NOMO-1 treated with dmso at 0.1 percent for 144 hours (cell line): Measurements from ENCODE around the gene GDAP2.

Source experiments
- DNase-seq: peaks from one replicate; lab custom pipeline; 2025; ENCODE audit not compliant: unreplicated experiment; lab: John Stamatoyannopoulos, UW

GDAP2 gene

GRCh38 chr1:117842408-117843170 is 86.8 kb downstream of the GDAP2 start:
- DNase-seq = no peak

- no peak for DNase-seq
Measured at GRCh38 chr1:117841117-117841650, 88.2 kb downstream of the GDAP2 start.

GRCh38 chr1:117838911-117839310 is 90.5 kb downstream of the GDAP2 start:
- DNase-seq = no peak

DNA sequence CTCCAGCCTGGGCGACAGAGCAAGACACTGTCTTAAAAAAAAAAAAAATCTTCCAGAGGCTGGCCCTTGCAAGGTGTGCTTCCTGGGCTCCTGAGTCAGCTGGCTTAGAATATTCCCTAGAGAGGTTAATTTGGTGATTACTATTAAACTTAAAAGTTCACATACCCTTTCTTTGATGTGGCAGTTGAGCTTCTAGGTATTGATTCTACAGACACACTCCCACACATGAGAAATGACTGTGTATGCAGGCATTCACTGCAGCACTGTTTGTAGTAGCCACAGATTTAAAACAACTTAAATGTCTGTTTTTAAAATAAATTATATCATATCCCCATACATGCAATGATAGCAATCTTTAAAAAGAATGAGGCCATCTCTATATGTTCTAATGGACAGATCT is 93.4 kb downstream of the GDAP2 start:
- DNase-seq = no peak

DNA sequence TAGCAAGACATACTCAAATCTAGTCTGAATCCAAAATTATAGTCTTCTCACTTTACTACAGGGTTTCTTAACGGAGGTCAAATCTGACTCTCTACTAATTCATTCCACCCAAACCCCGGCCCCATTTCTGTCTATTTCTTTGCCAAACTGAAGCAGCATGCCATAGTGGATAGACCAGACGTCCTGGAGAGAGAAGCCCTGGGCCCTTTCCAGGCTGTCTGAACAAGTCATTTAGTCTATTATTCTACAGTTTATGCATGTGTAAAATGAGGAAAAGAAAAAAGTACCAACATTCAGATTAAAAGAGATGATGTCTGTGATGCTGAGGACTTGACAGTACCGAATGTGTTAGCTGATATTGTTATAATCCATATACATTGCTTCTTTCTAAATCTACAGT is 95.0 kb downstream of the GDAP2 start:
- DNase-seq = no peak

- no peak for DNase-seq
Measured at GRCh38 chr1:117832453-117832852, 97.0 kb downstream of the GDAP2 start.

DNA sequence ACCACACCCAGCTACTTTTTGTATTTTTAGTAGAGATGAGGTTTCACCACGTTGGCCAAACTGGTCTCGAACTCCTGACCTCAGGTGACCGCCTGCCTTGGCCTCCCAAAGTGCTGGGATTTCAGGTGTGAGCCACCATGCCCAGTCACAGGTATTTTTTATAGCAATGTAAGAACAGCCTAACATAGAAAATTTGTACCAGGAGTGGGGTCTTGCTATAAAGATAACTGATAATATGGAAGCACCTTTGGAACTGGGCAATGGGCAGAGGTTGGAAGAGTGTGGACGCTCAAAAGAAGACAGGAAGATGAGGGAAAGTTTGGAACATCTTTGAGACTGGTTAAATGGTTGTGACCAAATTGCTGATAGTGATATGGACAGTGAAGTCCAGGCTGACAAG is 99.2 kb downstream of the GDAP2 start:
- DNase-seq = no peak

DNA sequence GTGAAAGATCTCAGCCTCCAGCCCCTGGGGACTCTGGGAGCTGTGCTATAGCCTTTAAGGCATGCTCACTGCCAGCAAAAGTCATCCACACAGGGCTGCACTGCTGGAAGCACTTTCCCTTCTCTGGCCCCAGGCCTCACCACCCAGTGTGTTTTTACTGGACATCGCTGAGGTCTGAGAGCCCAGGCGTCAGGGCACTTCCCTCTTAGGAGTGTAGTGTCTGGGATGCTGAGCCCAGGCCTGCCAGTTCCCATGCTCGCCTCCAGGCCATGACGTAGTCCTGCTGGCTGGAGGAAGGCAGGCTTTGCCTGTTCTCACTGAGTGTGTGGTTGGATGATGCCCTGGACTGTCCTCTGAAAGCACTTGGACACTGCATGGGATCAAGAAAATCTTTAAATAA is 101.2 kb downstream of the GDAP2 start:
- no peak for DNase-seq

- DNase-seq = no peak
Measured at GRCh38 chr1:117826540-117827078, 102.8 kb downstream of the GDAP2 start.

DNA sequence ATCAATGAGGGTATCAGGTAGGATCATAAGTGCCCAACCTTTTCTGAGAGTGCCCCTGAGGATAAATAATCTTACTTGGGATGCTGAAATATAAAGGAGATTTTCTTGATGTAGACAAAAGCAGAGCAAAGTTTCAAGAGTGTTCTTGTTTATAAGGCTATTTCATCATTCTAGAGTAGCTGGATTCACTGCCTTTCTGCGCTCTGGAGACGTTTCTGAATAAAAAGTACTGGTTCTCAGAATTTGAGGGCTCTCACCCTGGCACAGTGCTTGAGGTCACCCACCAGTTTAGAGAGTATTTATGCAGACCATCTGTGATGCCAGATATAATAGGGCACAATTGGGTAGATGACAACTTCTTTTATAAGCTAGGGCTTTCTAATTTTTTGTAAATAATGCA is 103.3 kb downstream of the GDAP2 start:
- no peak for DNase-seq

GRCh38 chr1:117825414-117825813 is 104.0 kb downstream of the GDAP2 start:
- DNase-seq = no peak

DNA sequence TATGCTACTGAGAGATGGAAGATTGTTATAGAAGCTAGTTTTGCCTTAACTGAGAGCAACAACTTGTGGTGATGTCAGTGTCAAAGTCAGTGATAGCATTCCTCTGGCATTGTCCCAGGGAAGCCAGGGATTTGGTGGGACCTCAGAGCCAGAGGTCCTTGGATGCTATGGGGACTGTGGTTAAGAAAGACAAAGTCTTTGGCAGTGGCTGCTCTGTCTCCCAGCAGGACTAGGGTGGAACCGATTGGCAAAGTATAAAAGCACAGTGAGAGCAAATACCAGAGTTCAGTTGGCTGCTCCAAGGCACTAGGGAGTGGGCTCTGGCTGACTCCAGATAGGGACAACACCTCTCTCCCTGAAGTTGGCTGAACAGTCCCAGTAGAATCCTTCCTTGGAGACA is 104.8 kb downstream of the GDAP2 start:
- no peak for DNase-seq

- DNase-seq = no peak
Measured at GRCh38 chr1:117821774-117822482, 107.5 kb downstream of the GDAP2 start.

GRCh38 chr1:117821382-117821755 is 108.1 kb downstream of the GDAP2 start:
- DNase-seq = no peak

DNA sequence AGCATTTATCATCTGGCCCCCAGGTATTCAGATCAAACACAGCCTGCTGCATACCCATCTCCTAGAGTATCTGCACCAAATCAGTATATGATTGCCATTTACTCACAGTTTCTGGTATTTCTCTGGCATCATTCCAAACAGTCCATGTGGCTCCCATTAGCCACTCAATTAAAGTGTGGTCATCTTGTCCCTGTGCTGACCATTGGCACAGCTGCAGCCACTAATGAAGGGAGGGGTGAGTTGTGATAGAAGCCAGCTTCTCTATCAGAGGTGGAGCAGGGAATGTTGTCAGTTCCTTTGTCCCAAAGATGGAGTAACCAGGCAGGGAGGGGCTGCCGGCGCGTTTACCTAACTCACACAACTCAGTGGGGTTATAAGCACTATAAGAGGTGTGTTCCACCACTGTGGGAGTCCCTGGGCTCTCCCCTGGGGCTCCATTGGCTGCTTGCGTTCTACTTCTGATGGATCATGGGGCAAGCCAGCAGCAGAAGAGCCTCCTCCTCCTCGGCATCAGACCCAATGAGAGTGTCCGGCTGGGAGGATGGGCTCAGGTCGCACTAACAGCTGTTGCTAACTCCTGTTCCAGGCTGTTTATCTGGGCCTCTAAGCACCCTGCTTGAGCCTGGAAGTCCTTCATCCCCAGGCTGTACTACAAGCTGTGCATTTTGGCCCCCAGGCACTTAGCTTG is 108.6 kb downstream of the GDAP2 start:
- DNase-seq = no peak

DNA sequence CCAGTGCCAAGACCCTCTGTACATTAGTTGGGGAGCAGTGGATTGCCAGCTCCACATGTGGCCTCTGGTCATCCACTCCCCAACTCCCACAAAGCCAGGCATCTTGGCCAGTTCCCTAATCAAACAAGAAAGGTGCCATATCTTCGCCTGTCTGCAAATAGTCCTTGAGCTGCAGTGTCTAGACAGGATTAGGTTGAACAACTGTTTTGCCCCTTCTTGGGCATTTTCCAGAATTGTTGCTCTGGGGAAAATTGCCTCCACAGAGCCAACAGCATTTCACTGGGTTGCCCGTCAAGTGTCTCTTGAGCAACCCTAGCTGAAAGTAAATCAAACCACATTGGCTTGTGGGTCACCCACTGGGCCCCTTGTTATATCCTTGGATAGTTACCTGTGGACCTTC is 109.3 kb downstream of the GDAP2 start:
- no peak for DNase-seq

- no peak for DNase-seq
Measured at GRCh38 chr1:117819301-117819700, 110.1 kb downstream of the GDAP2 start.

DNA sequence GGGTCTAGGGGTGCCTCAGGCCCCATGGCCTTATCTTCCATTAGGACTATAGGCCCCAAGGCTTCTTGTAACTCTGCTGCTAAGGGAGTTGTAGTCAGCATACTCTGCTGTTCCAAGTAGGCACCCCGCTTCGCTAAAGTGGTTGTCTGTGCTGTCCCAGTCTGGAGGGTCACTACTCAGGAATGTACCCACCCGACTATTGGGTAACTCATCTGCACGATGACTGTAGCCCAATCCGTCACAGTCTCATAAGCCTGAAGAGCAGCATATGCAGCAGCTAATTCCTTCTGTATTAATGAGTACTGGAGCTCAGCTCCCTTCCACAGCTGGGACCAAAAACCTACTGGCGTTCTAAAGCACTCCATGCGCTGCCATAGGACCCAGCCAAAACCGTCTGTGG is 111.0 kb downstream of the GDAP2 start:
- DNase-seq = no peak

GRCh38 chr1:117817629-117818028 is 111.8 kb downstream of the GDAP2 start:
- DNase-seq = no peak

- DNase-seq = no peak
Measured at GRCh38 chr1:117815926-117816325, 113.5 kb downstream of the GDAP2 start.
